ENCODE results near the gene BACH1.

The BACH1 gene

DNA sequence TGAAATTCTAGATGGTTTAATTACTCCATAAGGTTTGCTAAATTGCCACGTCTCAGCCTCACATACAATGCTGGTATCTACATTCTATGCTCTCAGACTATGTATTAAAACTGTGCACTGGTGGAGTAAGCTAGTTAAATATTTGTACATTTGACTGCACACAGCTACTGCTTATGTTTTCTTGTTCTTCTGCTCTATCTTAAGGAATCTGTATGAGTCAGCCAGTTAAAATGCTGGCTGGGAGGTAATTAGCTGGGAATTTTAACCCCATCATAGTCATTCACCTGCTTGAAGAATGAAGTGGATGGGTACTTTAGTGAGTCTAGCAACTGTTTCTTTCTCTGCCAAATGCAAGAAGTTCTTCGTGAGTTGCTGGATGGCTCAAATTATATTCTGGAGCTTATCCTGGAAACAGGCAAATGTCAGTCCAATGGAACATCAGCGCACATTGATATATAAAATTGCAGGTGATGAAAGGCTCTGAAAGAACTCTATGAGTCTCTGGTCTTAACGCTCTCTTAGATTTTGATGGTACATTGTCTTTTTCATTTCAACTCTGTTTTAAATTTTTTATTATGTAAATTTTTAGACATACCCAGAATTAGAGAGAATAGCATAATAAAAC lies 83.4 kb downstream of the BACH1 start:
- DNase-seq (ENCODE audit: low read depth): no peak

DNA sequence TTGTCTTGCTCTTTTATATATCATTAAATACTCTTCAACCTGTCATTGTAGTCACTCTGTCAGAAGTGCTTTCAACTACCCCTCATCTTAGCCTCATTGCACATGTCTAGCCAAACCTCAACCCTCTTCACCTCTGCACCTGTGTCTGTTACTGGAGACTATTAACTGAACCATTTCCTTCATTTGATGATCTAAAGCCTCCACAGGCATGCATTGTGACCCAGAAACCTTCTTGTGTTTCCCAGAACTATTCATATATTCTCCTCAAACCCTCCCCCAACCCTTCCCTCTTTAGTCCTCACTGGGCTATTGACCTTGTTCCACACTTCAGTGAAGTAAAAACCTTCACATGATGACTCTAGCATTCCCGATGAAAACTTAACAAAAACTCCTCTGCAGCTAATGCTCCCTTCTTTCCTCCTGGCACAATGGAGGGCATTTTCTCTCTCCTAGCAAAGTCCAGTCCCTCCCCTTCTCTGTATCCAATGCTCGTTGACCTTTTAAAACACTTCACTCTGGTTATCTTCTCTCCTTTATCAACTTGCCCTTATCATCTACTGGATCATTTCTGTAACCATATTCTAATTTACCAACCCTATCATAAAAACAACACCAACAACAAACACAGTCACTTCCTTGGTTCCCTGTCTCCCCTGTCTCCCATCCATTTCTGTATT lies 86.1 kb downstream of the BACH1 start:
- no peak for DNase-seq (ENCODE audit: low read depth)

DNA sequence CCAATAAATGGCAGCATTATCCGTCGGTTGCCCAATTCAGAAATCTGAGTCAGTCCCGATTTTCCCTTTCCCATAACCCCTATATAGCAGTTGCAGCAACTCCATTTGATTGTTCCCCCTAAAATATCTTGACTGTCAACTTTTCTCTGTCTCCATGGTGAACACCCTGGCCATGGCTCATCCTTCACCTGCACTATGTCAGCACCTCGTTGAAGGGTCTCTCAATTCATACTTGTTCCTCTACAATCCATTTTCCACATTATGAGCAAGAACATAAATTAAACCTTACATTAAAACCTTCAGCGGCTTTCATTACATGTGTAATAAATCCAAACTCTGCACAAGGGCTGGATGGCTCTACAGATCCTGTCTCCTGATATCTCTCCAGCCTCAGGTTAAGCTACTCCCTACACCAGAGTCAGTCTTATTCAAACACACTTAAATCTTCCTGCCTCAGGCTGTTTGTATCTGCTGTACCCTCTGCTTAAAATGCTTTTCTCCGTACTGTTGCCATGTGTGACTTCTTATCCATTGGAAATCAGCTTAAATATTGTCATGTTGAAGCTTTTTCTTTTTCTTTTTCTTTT lies 87.3 kb downstream of the BACH1 start:
- DNase-seq (ENCODE audit: low read depth): no peak

DNA sequence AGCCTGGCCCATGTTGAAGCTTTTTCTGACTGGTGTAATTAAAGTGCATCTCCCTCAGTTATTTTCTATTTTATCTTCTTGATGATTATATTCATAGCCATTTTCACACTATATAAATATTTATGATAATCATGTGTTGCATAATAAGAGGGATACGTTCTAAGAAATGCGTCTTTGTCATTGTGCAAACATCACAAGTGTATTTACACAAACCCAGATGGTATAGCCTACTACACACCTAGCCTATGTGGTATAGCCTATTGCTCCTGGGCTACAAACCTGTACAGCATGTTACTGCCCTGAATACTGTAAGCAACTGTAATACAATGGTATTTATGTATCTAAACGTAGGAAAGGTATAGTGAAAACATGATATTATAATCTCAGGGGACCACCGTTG lies 88.1 kb downstream of the BACH1 start:
- no peak for DNase-seq (ENCODE audit: low read depth)

DNA sequence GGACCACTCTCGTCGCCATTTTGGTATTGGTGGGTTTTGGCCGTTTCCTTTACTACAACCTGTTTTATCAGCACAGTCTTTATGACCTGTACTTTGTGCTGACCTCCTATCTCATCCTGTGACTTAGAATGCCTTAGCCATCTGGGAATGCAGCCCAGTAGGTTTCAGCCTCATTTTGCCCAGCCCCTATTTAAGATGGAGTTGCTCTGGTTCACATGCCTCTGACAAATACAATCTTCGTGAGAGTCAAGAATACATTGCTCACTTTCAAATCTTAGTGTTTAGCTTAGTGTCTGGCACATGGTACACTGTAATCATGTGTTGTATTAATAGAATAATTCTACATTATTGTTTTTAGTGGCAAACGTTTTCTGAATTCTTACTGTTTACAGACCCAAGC lies 88.9 kb downstream of the BACH1 start:
- DNase-seq (ENCODE audit: low read depth): no peak

DNA sequence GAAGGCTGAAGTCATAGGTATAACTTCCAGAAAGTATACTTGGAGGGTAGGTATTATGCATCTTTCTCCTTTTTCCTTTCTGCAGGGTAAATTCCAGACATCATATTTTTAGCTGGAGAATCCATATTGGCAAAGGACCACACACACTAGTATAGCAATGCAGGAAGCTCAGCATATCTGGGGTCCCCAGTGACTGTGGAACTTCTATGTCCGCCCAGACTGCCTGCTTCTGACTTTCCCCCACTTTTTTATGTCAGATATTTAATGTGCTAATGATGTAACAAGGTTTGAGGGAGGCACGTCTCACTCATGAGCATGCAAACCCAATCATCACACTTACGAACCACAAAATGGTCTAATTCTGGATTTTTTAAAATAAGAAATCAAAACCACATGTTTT lies 90.4 kb downstream of the BACH1 start:
- no peak for DNase-seq (ENCODE audit: low read depth)

DNA sequence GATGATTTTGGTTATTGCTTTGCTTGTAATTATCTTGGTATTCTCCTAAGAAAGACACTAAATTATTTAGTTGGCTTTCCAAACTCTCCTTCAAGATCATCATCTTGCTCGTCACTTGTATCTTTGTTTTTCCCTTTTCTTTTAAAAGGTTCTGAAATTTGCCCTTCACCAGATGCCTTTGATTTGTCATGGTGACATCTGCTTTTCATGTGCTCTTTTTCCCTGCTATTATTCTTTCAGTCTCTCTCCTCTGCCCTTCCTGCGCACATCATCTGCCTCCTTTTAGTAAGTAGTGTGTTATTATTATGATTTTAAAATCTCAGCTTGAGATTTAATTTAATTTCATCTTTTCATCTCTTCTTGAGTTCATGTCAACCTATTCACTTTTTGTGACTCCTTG lies 92.1 kb downstream of the BACH1 start:
- DNase-seq (ENCODE audit: low read depth): no peak

DNA sequence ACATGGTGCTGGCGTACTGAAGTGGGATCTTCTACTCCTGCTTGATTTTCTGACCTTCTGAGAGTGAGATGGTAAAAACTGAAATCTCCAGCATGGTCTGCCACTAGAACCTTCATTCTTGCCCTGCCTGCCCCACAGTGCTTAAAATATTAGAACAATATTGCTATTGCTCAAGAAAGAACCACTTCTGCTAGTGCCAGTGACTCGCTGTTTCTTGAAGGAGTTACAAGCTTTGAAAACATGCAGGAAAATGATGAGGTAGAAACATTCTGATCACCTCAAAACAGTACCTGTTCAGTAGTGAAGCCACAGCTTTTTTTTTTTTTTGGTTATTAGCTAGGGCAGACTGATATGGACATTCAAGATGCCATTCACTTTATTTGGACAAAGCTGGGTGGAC lies 95.3 kb downstream of the BACH1 start:
- DNase-seq (ENCODE audit: low read depth): no peak

Data from activated T-helper 1 cell treated with Interleukin-2 at 50 U/mL for 16 hours (primary cell).